NB4 (cell line): ENCODE results near the gene RXRB.

Experiments used
- POLR2A ChIP-seq: IDR thresholded peaks from 2 replicates; pipeline ENCODE4 v1.6.1; 2011; ENCODE audit warnings: mild to moderate bottlenecking; ENCODE audit not compliant: insufficient read length; ENCODE audit errors: extremely low read depth
- TF ChIP-seq, protein P1 (sequence below): IDR thresholded peaks from one replicate; pipeline ENCODE4 v1.5.1; 2012; ENCODE audit warnings: low read depth, low read length
- TF ChIP-seq, protein P2 (sequence below): IDR thresholded peaks from 2 replicates; pipeline ENCODE4 v1.6.1; 2011; ENCODE audit warnings: low read depth, low read length

DNA sequence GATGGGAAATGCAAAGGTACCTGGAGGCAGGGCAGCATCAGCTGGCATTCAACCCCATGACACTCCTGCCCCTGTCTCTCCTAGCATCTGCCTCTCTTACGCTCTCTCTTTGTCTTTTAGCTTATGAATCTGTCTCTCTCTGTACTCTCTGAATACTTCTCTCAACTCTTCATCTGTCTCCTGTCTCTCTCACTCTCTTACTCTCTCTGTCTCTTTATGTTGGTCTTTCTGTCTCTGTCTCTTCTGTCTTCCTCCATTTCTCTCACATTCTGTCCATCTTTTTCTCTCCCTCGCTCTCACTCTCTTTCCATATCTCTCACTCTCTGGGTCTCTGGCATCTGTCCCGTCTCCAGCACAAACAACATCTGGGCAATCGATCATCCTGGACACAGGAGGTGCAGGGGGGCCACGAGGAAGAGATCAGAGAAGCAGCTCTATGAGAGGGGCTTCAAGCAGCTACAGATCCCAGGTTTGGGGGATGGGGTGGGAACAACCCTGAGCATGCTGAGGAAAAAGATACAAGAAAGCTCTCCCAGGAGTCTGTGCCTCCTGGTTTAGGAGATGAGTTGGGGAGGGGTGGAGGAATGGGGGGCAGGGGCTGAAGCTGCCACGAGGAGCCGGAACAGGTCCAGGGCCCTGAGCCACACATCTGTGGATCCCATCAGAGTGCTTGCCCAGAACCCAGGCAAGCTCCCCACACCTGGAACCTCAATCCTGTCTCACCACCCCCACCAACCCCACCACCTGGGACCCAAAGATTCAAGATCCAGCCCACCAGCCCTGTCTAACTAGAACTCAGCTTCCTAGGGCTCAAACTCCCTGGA is 10.6 kb downstream of the RXRB start:
- TF ChIP-seq, protein P1, sequence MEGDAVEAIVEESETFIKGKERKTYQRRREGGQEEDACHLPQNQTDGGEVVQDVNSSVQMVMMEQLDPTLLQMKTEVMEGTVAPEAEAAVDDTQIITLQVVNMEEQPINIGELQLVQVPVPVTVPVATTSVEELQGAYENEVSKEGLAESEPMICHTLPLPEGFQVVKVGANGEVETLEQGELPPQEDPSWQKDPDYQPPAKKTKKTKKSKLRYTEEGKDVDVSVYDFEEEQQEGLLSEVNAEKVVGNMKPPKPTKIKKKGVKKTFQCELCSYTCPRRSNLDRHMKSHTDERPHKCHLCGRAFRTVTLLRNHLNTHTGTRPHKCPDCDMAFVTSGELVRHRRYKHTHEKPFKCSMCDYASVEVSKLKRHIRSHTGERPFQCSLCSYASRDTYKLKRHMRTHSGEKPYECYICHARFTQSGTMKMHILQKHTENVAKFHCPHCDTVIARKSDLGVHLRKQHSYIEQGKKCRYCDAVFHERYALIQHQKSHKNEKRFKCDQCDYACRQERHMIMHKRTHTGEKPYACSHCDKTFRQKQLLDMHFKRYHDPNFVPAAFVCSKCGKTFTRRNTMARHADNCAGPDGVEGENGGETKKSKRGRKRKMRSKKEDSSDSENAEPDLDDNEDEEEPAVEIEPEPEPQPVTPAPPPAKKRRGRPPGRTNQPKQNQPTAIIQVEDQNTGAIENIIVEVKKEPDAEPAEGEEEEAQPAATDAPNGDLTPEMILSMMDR: no peak
- no peak for TF ChIP-seq POLR2A
- TF ChIP-seq, protein P2, sequence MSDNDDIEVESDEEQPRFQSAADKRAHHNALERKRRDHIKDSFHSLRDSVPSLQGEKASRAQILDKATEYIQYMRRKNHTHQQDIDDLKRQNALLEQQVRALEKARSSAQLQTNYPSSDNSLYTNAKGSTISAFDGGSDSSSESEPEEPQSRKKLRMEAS: no peak
